CD4-positive, alpha-beta memory T cell (primary cell): ENCODE measurements around the gene DLGAP4. TPM values are rescaled to one million over a fixed set of nuclear protein-coding genes. Genes with fewer than 3 reads are reported as not detected.
A peak's percentile ranks its signal among the peaks of the same experiment; 100 is the strongest.

Experiments
- CTCF ChIA-PET: fragments of 350-600 bp; sonication (Branson Sonifier 250); formaldehyde crosslinking; loops from one replicate; lab custom pipeline; 2021; ENCODE audit warnings: inconsistent platforms; ENCODE audit not compliant: partially characterized antibody; lab: Charles Lee
- POLR2A ChIA-PET: fragments of 350-600 bp; sonication (Branson Sonifier 250); formaldehyde crosslinking; loops from one replicate; lab custom pipeline; 2021; ENCODE audit not compliant: partially characterized antibody; lab: Charles Lee
- DNase-seq, 5 donors: peaks; one replicate each; pipeline versions ENCODE4 v3.0.0 to v3.0.0-alpha.2; 2020 to 2022; ENCODE audit warnings: mixed read lengths in 1 of 5
- H3K27ac ChIP-seq: one replicate; pipeline ENCODE4 v1.7.0; 2013; ENCODE audit warnings: low read depth, low read length
- H3K27me3 ChIP-seq: 2 replicates; pipeline ENCODE4 v1.7.0; 2013; ENCODE audit warnings: mild to moderate bottlenecking, low read length, moderate library complexity; ENCODE audit not compliant: insufficient read depth
- H3K36me3 ChIP-seq: 2 replicates; pipeline ENCODE4 v1.7.0; 2013; ENCODE audit warnings: mild to moderate bottlenecking, low read length, moderate library complexity; ENCODE audit not compliant: insufficient read depth
- H3K4me1 ChIP-seq: 2 replicates; pipeline ENCODE4 v1.7.0; 2013; ENCODE audit warnings: mild to moderate bottlenecking, low read length, moderate library complexity; ENCODE audit not compliant: insufficient read depth
- H3K4me3 ChIP-seq, 2 donors: one replicate each; pipeline ENCODE4 v1.7.0; 2013; ENCODE audit warnings: low read length in 2 of 2, mild to moderate bottlenecking in 1 of 2
- H3K9me3 ChIP-seq, 2 donors: one replicate each; pipeline ENCODE4 v1.7.0; 2013; ENCODE audit warnings: low read length in 2 of 2, control low read depth in 1 of 2; ENCODE audit not compliant: control insufficient read depth in 1 of 2
- H3K27ac Mint-ChIP-seq, 7 donors: one replicate each; pipeline ENCODE4 v1.8.0; 2020 to 2021; ENCODE audit warnings: mixed read lengths in 7 of 7, mild to moderate bottlenecking in 6 of 7, inconsistent platforms in 3 of 7, moderate library complexity in 3 of 7
- H3K27me3 Mint-ChIP-seq, 2 donors: one replicate each; pipeline ENCODE4 v1.8.0; 2020 to 2021; ENCODE audit warnings: mixed read lengths in 2 of 2
- H3K36me3 Mint-ChIP-seq, 2 donors: one replicate each; pipeline ENCODE4 v1.8.0; 2020 to 2021; ENCODE audit warnings: mixed read lengths in 2 of 2, inconsistent platforms in 1 of 2, mild to moderate bottlenecking in 1 of 2
- H3K4me1 Mint-ChIP-seq, 4 donors: one replicate each; pipeline ENCODE4 v1.8.0; 2020 to 2021; ENCODE audit warnings: mixed read lengths in 4 of 4, mild to moderate bottlenecking in 1 of 4
- H3K4me3 Mint-ChIP-seq, 8 donors: one replicate each; pipeline ENCODE4 v1.8.0; 2020 to 2021; ENCODE audit warnings: mixed read lengths in 8 of 8, mild to moderate bottlenecking in 7 of 8, moderate library complexity in 6 of 8, inconsistent platforms in 3 of 8
- H3K9me3 Mint-ChIP-seq, 8 donors: one replicate each; pipeline ENCODE4 v1.8.0; 2020 to 2021; ENCODE audit warnings: mixed read lengths in 8 of 8, mild to moderate bottlenecking in 5 of 8, inconsistent platforms in 3 of 8, moderate library complexity in 1 of 8
- intact Hi-C: fragments of 100-400 bp; cut with micrococcal nuclease; formaldehyde crosslinking; loops from one replicate; pipeline ENCODE4 v1.15.1; 2023
- polyA plus RNA-seq, 2 donors: library from polyadenylated mRNA; unstranded; fragments of 300-500 nt; fragmentation: Illumina TruSeq; gene quantifications; one replicate each; pipeline ENCODE4 v1.2.3, GENCODE V29; 2021
- total RNA-seq, 2 experiments: library from RNA; stranded (reverse); gene quantifications; one replicate each; pipeline ENCODE4 v1.2.3, GENCODE V29; 2021

DLGAP4 gene
- total and polyA plus RNA-seq, 4 experiments from 2014 or later, result 13.3 to 50.2 (median 31.0) TPM

- no peak overlapping the region for H3K4me3 ChIP-seq
- Mint-ChIP-seq H3K4me1 (no peaks in the 10 kb centered on the region), H3K4me3 (no peak overlapping the region), H3K27ac (no peak overlapping the region), H3K27me3 (peaks cover 0 to 3% of the 10 kb centered on the region in 2 donors), H3K9me3 (no peaks in the 10 kb centered on the region), H3K36me3 (no peaks in the 10 kb centered on the region)
- H3K4me1 ChIP-seq, result no peaks in the 10 kb centered on the region
- CTCF ChIA-PET, result interaction anchor here (0.7 kb wide), 1 partner anchor 36 kb away, joined by 3 read pairs; no protein-coding TSS in a partner anchor
- intact Hi-C loops, result no loop called here
- H3K9me3 ChIP-seq, result no peaks in the 10 kb centered on the region
- H3K27ac ChIP-seq, result no peak overlapping the region
- POLR2A ChIA-PET, result no interaction called here
- H3K36me3 ChIP-seq, result no peaks in the 10 kb centered on the region
- no peaks in the 10 kb centered on the region for H3K27me3 ChIP-seq
- DNase-seq, result no peak
Measured at GRCh38 chr20:36538026-36538722, 232.0 kb downstream of the DLGAP4 start.

GRCh38 chr20:36540551-36541211, 234.5 kb downstream of the DLGAP4 start:
- POLR2A ChIA-PET, result no interaction called here
- Histone ChIP-seq H3K4me3 (no peak overlapping the region), H3K27ac (no peak overlapping the region)

GRCh38 chr20:36541227-36541767, 235.2 kb downstream of the DLGAP4 start, which contains the start of gene MYL9:
Gene MYL9, plus strand, starts transcription at chr20:36541519. Its CDS starts 3,366 bp downstream, at chr20:36544885.
- Mint-ChIP-seq H3K4me1 (peaks cover 0 to 1% (median 0%) of the 10 kb centered on the region in 4 donors), H3K27ac (peak within 1 kb of the TSS in 1 of 7 donors; percentile 43), H3K36me3 (no peaks in the 10 kb centered on the region), H3K4me3 (peak within 1 kb of the TSS in 1 of 8 donors; percentile 23), H3K9me3 (no peaks in the 10 kb centered on the region), H3K27me3 (peaks cover 0 to 3% of the 10 kb centered on the region in 2 donors)
- no peaks in the 10 kb centered on the region for H3K36me3 ChIP-seq
- H3K4me3 ChIP-seq, result no peak within 1 kb of the TSS
- no peaks in the 10 kb centered on the region for H3K9me3 ChIP-seq
- ChIA-PET CTCF (no interaction called here), POLR2A (no interaction called here)
- no peak within 1 kb of the TSS for H3K27ac ChIP-seq
- H3K4me1 ChIP-seq, result no peaks in the 10 kb centered on the region
- intact Hi-C loops, result no loop called here
- DNase-seq, result no peak
- H3K27me3 ChIP-seq, result no peaks in the 10 kb centered on the region

More at GRCh38 chr20:36540551-36541211, 234.5 kb downstream of the DLGAP4 start:
- CTCF ChIA-PET, result no interaction called here
- H3K27ac Mint-ChIP-seq, result peak overlapping the region in 1 of 7 donors; percentile 43
- H3K27me3 ChIP-seq, result no peaks in the 10 kb centered on the region
- no peaks in the 10 kb centered on the region for H3K9me3 ChIP-seq
- no peaks in the 10 kb centered on the region for H3K9me3 Mint-ChIP-seq
- peak overlapping the region in 1 of 8 donors; percentile 23 for H3K4me3 Mint-ChIP-seq
- DNase-seq, result no peak
- H3K4me1 ChIP-seq, result no peaks in the 10 kb centered on the region
- H3K36me3 Mint-ChIP-seq, result no peaks in the 10 kb centered on the region
- H3K4me1 Mint-ChIP-seq, result no peaks in the 10 kb centered on the region
- intact Hi-C loops, result no loop called here
- H3K36me3 ChIP-seq, result no peaks in the 10 kb centered on the region
- peaks cover 0 to 3% of the 10 kb centered on the region in 2 donors for H3K27me3 Mint-ChIP-seq

- no peak for DNase-seq
- Mint-ChIP-seq H3K9me3 (no peaks in the 10 kb centered on the region), H3K4me1 (peaks cover 0 to 1% (median 0%) of the 10 kb centered on the region in 4 donors), H3K4me3 (no peak overlapping the region), H3K27me3 (peaks cover 0 to 3% of the 10 kb centered on the region in 2 donors), H3K27ac (no peak overlapping the region), H3K36me3 (no peaks in the 10 kb centered on the region)
- H3K36me3 ChIP-seq, result no peaks in the 10 kb centered on the region
- POLR2A ChIA-PET, result no interaction called here
- no peak overlapping the region for H3K27ac ChIP-seq
- H3K4me3 ChIP-seq, result no peak overlapping the region
- H3K27me3 ChIP-seq, result no peaks in the 10 kb centered on the region
- H3K4me1 ChIP-seq, result no peaks in the 10 kb centered on the region
- intact Hi-C loops, result no loop called here
- no peaks in the 10 kb centered on the region for H3K9me3 ChIP-seq
- CTCF ChIA-PET, result interaction anchor here (1.2 kb wide), 1 partner anchor 50 kb away, joined by 3 read pairs; no protein-coding TSS in a partner anchor
Measured at GRCh38 chr20:36541768-36542488, 235.8 kb downstream of the DLGAP4 start.

- intact Hi-C loops, result no loop called here
- H3K27me3 ChIP-seq, result no peaks in the 10 kb centered on the region
- no peak overlapping the region for H3K27ac Mint-ChIP-seq
- no peaks in the 10 kb centered on the region for H3K36me3 Mint-ChIP-seq
- peaks cover 0 to 1% (median 0%) of the 10 kb centered on the region in 4 donors for H3K4me1 Mint-ChIP-seq
- no peak overlapping the region for H3K4me3 Mint-ChIP-seq
- no peaks in the 10 kb centered on the region for H3K9me3 Mint-ChIP-seq
- no peaks in the 10 kb centered on the region for H3K9me3 ChIP-seq
- DNase-seq, result no peak
- H3K36me3 ChIP-seq, result no peaks in the 10 kb centered on the region
- H3K27ac ChIP-seq, result no peak overlapping the region
- POLR2A ChIA-PET, result no interaction called here
- H3K4me3 ChIP-seq, result no peak overlapping the region
- CTCF ChIA-PET, result interaction anchor here (1.2 kb wide), 1 partner anchor 51 kb away, joined by 3 read pairs; no protein-coding TSS in a partner anchor
- H3K4me1 ChIP-seq, result no peaks in the 10 kb centered on the region
- peaks cover 0 to 3% of the 10 kb centered on the region in 2 donors for H3K27me3 Mint-ChIP-seq
Measured at GRCh38 chr20:36542516-36543183, 236.5 kb downstream of the DLGAP4 start.

DNA sequence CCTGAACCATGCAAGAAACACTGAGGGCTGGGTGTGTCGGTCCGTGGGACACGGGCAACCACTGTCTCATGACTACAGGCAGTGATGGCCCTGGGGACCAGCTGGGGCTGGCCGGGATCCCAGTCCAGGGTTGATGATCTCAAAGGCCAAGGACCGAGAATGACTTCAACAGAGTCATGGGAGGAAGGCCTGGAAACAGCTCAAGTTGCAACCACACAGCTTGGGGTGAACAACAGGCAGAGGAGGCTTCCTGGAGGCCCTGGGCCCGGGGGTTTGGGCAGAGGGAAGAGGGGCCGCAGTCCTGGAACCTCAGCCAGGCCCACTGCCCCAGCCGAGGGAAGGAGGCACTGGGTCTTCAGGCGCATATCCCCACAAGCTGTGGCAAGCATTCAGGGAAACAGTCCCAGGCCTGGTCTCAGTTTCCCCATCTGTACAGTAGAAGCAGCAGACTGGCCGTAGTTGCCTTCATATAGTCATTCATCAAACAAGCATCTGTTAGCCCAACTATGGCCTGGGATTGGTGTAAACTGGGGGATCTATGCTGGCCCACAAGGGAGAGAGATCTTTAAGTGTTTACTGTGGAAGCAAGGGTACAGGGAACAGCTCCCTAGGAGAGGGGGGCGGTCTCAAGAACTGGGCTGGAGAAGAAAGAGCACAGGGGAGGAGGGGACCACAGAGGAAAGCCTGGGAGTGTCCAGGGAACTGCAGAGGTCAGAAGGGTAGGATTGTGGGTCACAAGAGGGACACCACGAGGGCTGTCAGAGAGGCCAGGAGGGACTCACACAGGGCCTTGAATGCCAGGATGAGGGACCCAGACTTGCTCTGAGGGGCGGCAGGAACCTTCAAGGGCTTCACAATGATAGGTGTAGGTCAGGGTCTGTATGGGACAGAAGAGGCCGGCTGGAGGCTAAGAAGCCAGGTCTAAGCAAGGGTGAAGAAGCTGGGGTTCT, 237.3 kb downstream of the DLGAP4 start:
- H3K4me1 Mint-ChIP-seq, result peaks cover 0 to 1% (median 0%) of the 10 kb centered on the region in 4 donors
- intact Hi-C loops, result no loop called here
- CTCF ChIA-PET, result no interaction called here

More for the DNA sequence above, 237.3 kb downstream of the DLGAP4 start:
- peak overlapping the region in 1 of 7 donors; percentile 72 for H3K27ac Mint-ChIP-seq
- no peak overlapping the region for H3K4me3 ChIP-seq
- peaks cover 0 to 3% of the 10 kb centered on the region in 2 donors for H3K27me3 Mint-ChIP-seq
- H3K36me3 ChIP-seq, result no peaks in the 10 kb centered on the region
- H3K27me3 ChIP-seq, result no peaks in the 10 kb centered on the region
- no peak overlapping the region for H3K27ac ChIP-seq
- no peaks in the 10 kb centered on the region for H3K4me1 ChIP-seq
- no peaks in the 10 kb centered on the region for H3K9me3 Mint-ChIP-seq
- DNase-seq, result no peak
- no peaks in the 10 kb centered on the region for H3K36me3 Mint-ChIP-seq
- H3K9me3 ChIP-seq, result no peaks in the 10 kb centered on the region
- POLR2A ChIA-PET, result no interaction called here
- H3K4me3 Mint-ChIP-seq, result no peak overlapping the region
